ENCODE results near the gene PRPS1L1. TPM values are rescaled to one million over a fixed set of nuclear protein-coding genes. Genes with fewer than 3 reads are reported as not detected.

Gene PRPS1L1
- total RNA-seq, 1 experiment from 2014 or later = not detected

- Histone ChIP-seq H3K4me3 (ENCODE audit: low read depth, low read length, poor library complexity, severe bottlenecking) (no peak overlapping the region), H3K4me1 (ENCODE audit: insufficient read depth, low read length, poor library complexity, severe bottlenecking) (no peaks in the 10 kb centered on the region), H3K27ac (ENCODE audit: low read depth, low read length, poor library complexity, severe bottlenecking) (no peak overlapping the region), H3K9me3 (ENCODE audit: low read depth, low read length, poor library complexity, severe bottlenecking) (no peaks in the 10 kb centered on the region), H3K36me3 (ENCODE audit: insufficient read depth, low read length, poor library complexity, severe bottlenecking) (no peaks in the 10 kb centered on the region), H3K27me3 (replicated peaks; ENCODE audit: insufficient read depth, low read depth, low read length, poor library complexity) (no peaks in the 10 kb centered on the region)
- CTCF ChIA-PET = no interaction called here
- POLR2A ChIA-PET (ENCODE audit: low non-redundant PET) = no interaction called here
- intact Hi-C loops (cut with micrococcal nuclease; ENCODE audit: unreplicated experiment) = no loop called here
- no TSS peak for BruUV-seq (replicated peaks)
- DNase-seq (ENCODE audit: low spot score) = no peak
- no peak for TF ChIP-seq CTCF (conservative IDR thresholded peaks at IDR 0.05; ENCODE audit: low read depth, low read length)
Observed at GRCh38 chr7:18045171-18045570, 17.5 kb upstream of the PRPS1L1 start.

- H3K4me1 ChIP-seq (ENCODE audit: insufficient read depth, low read length, poor library complexity, severe bottlenecking) = no peaks in the 10 kb centered on the region
- CTCF ChIA-PET = no interaction called here
- H3K27me3 ChIP-seq (replicated peaks; ENCODE audit: insufficient read depth, low read depth, low read length, poor library complexity) = no peaks in the 10 kb centered on the region
- no peak overlapping the region for H3K27ac ChIP-seq (ENCODE audit: low read depth, low read length, poor library complexity, severe bottlenecking)
- no peaks in the 10 kb centered on the region for H3K36me3 ChIP-seq (ENCODE audit: insufficient read depth, low read length, poor library complexity, severe bottlenecking)
- POLR2A ChIA-PET (ENCODE audit: low non-redundant PET) = no interaction called here
- H3K9me3 ChIP-seq (ENCODE audit: low read depth, low read length, poor library complexity, severe bottlenecking) = no peaks in the 10 kb centered on the region
- BruUV-seq (replicated peaks) = no TSS peak
- TF ChIP-seq CTCF (conservative IDR thresholded peaks at IDR 0.05; ENCODE audit: low read depth, low read length) (no peak), EZH2 (IDR thresholded peaks at IDR 0.05; ENCODE audit: borderline replicate concordance, low read depth, low read length, poor library complexity, severe bottlenecking) (no peak)
- no peak overlapping the region for H3K4me3 ChIP-seq (ENCODE audit: low read depth, low read length, poor library complexity, severe bottlenecking)
- intact Hi-C loops (cut with micrococcal nuclease; ENCODE audit: unreplicated experiment) = no loop called here
- no peak for DNase-seq (ENCODE audit: low spot score)
Observed at GRCh38 chr7:18041191-18041590, 13.5 kb upstream of the PRPS1L1 start.

- H3K27ac ChIP-seq (ENCODE audit: low read depth, low read length, poor library complexity, severe bottlenecking) = no peak overlapping the region
- intact Hi-C loops (cut with micrococcal nuclease; ENCODE audit: unreplicated experiment) = no loop called here
- H3K36me3 ChIP-seq (ENCODE audit: insufficient read depth, low read length, poor library complexity, severe bottlenecking) = no peaks in the 10 kb centered on the region
- H3K4me1 ChIP-seq (ENCODE audit: insufficient read depth, low read length, poor library complexity, severe bottlenecking) = no peaks in the 10 kb centered on the region
- DNase-seq (ENCODE audit: low spot score) = no peak
- ChIA-PET CTCF (no interaction called here), POLR2A (ENCODE audit: low non-redundant PET) (no interaction called here)
- no TSS peak for BruUV-seq (replicated peaks)
- H3K4me3 ChIP-seq (ENCODE audit: low read depth, low read length, poor library complexity, severe bottlenecking) = no peak overlapping the region
- no peak for TF ChIP-seq CTCF (conservative IDR thresholded peaks at IDR 0.05; ENCODE audit: low read depth, low read length)
- TF ChIP-seq EZH2 (IDR thresholded peaks at IDR 0.05; ENCODE audit: borderline replicate concordance, low read depth, low read length, poor library complexity, severe bottlenecking) = no peak
- no peaks in the 10 kb centered on the region for H3K9me3 ChIP-seq (ENCODE audit: low read depth, low read length, poor library complexity, severe bottlenecking)
- H3K27me3 ChIP-seq (replicated peaks; ENCODE audit: insufficient read depth, low read depth, low read length, poor library complexity) = no peaks in the 10 kb centered on the region
Observed at GRCh38 chr7:18040196-18040595, 12.6 kb upstream of the PRPS1L1 start.

All from A673 (cell line).